Measurements from ENCODE around the gene DAZL. TPM values are rescaled to one million over a fixed set of nuclear protein-coding genes. Genes with fewer than 3 reads are reported as not detected.

DAZL gene
- total RNA-seq, 2 donors from 2014 or later: not detected

DNA sequence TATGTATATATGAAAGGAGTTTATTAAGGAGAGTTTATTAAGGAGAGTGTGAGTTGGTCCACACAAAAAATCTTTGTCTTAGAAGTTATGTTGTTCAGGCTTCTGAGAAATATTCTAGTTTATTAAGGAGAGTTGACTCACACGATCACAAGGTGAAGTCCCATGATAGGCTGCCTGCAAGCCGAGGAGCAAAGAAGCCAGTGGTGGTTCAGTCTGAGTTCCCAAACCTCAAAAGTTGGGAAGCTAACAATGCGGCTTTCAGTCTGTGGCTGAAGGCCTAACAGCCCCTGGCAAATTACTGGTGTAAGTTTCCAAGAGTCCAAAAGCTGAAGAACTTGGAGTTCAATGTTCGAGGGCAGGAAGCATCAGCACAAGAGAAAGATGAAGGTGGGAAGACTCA lies 42.4 kb upstream of the DAZL start:
- no peak overlapping the region for H3K27ac Mint-ChIP-seq
- H3K4me3 Mint-ChIP-seq: no peak overlapping the region
- Histone ChIP-seq H3K27me3 (ENCODE audit: control insufficient read depth, insufficient read depth, low read length, poor library complexity, severe bottlenecking) (no peaks in the 10 kb centered on the region), H3K36me3 (ENCODE audit: control insufficient read depth, insufficient read depth, low read length) (no peaks in the 10 kb centered on the region), H3K27ac (ENCODE audit: low read depth, low read length) (no peak overlapping the region), H3K4me3 (ENCODE audit: low read length) (no peak overlapping the region), H3K9ac (ENCODE audit: extremely low read depth, low read length, poor library complexity, severe bottlenecking) (no peak overlapping the region), H3K4me1 (ENCODE audit: control insufficient read depth, insufficient read depth, low read length) (no peaks in the 10 kb centered on the region), H3K9me3 (ENCODE audit: control insufficient read depth, low read length) (no peaks in the 10 kb centered on the region)
- H3K4me1 Mint-ChIP-seq: no peaks in the 10 kb centered on the region
- no peaks in the 10 kb centered on the region for H3K9me3 Mint-ChIP-seq
- TF ChIP-seq, protein P1, sequence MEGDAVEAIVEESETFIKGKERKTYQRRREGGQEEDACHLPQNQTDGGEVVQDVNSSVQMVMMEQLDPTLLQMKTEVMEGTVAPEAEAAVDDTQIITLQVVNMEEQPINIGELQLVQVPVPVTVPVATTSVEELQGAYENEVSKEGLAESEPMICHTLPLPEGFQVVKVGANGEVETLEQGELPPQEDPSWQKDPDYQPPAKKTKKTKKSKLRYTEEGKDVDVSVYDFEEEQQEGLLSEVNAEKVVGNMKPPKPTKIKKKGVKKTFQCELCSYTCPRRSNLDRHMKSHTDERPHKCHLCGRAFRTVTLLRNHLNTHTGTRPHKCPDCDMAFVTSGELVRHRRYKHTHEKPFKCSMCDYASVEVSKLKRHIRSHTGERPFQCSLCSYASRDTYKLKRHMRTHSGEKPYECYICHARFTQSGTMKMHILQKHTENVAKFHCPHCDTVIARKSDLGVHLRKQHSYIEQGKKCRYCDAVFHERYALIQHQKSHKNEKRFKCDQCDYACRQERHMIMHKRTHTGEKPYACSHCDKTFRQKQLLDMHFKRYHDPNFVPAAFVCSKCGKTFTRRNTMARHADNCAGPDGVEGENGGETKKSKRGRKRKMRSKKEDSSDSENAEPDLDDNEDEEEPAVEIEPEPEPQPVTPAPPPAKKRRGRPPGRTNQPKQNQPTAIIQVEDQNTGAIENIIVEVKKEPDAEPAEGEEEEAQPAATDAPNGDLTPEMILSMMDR (conservative IDR thresholded peaks at IDR 0.05): no peak
- WGBS, 2 experiments (ENCODE audit: insufficient coverage in 1 of 2, insufficient read length in 1 of 2): 86 to 95% methylated on average over 4 of the region's 4 CpGs
- H3K27me3 Mint-ChIP-seq (ENCODE audit: insufficient read depth): no peaks in the 10 kb centered on the region
- no peak for DNase-seq
- H3K36me3 Mint-ChIP-seq (ENCODE audit: low read depth): no peaks in the 10 kb centered on the region

DNA sequence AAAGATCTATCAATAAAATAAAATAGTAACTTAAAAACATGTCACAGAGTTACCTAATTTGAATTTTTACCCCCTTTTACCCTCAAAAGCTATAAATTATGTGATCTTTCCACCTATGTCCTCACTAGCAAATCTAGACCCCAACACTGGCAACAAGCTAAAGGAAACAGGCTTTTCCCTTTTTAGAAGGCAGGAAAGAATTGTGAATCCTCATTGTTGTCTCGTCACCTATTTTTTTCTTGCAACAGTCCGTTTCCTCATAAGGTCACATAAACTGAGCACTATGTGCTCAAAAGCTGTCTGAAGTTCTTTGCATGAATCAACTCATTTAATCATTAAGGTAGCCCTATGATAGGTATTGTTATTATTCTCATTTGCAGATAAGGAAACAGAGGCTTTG lies 34.6 kb upstream of the DAZL start:
- Histone ChIP-seq H3K27ac (ENCODE audit: low read depth, low read length) (no peak overlapping the region), H3K4me1 (ENCODE audit: control insufficient read depth, insufficient read depth, low read length) (no peaks in the 10 kb centered on the region), H3K9me3 (ENCODE audit: control insufficient read depth, low read length) (no peaks in the 10 kb centered on the region), H3K36me3 (ENCODE audit: control insufficient read depth, insufficient read depth, low read length) (no peaks in the 10 kb centered on the region), H3K9ac (ENCODE audit: extremely low read depth, low read length, poor library complexity, severe bottlenecking) (no peak overlapping the region), H3K27me3 (ENCODE audit: control insufficient read depth, insufficient read depth, low read length, poor library complexity, severe bottlenecking) (no peaks in the 10 kb centered on the region), H3K4me3 (ENCODE audit: low read length) (no peak overlapping the region)
- no peak for DNase-seq
- H3K4me3 Mint-ChIP-seq: no peak overlapping the region
- peaks cover 1% of the 10 kb centered on the region for H3K27me3 Mint-ChIP-seq (ENCODE audit: insufficient read depth)
- no peaks in the 10 kb centered on the region for H3K9me3 Mint-ChIP-seq
- H3K36me3 Mint-ChIP-seq (ENCODE audit: low read depth): no peaks in the 10 kb centered on the region
- TF ChIP-seq, protein P1 (conservative IDR thresholded peaks at IDR 0.05): no peak
- no peaks in the 10 kb centered on the region for H3K4me1 Mint-ChIP-seq
- H3K27ac Mint-ChIP-seq: no peak overlapping the region
- WGBS, 2 experiments (ENCODE audit: insufficient coverage in 1 of 2, insufficient read length in 1 of 2): 92 to 94% methylated on average over 2 of the region's 2 CpGs

DNA sequence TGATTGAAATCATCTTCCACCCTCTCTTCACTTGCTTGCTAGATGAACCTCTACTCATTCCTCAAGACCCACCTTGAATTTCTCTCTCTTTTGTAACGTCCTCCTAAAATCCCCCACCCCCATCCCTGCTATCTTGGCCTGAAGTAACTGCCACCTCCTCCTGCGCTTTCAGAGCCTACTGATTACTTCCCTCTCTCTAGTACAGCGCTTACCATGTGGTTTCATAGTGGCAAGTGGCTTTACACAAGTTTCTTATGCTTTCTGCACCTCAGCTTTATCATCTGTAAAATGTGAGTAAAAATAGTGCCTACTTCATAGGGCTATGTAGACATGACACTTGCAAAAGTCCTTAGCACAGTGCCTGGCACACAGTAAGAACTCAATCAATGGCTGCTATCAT lies 28.7 kb upstream of the DAZL start:
- H3K4me1 ChIP-seq (ENCODE audit: control insufficient read depth, insufficient read depth, low read length): no peaks in the 10 kb centered on the region
- no peak overlapping the region for H3K27ac ChIP-seq (ENCODE audit: low read depth, low read length)
- 92 to 93% methylated on average over 3 of the region's 3 CpGs for WGBS, 2 experiments (ENCODE audit: insufficient coverage in 1 of 2, insufficient read length in 1 of 2)
- TF ChIP-seq, protein P1 (conservative IDR thresholded peaks at IDR 0.05): no peak
- H3K9me3 Mint-ChIP-seq: no peaks in the 10 kb centered on the region
- no peak overlapping the region for H3K4me3 Mint-ChIP-seq
- H3K9me3 ChIP-seq (ENCODE audit: control insufficient read depth, low read length): no peaks in the 10 kb centered on the region
- no peak for DNase-seq
- no peaks in the 10 kb centered on the region for H3K4me1 Mint-ChIP-seq
- no peaks in the 10 kb centered on the region for H3K36me3 Mint-ChIP-seq (ENCODE audit: low read depth)
- no peak overlapping the region for H3K27ac Mint-ChIP-seq
- H3K4me3 ChIP-seq (ENCODE audit: low read length): no peak overlapping the region
- peaks cover 2% of the 10 kb centered on the region for H3K27me3 Mint-ChIP-seq (ENCODE audit: insufficient read depth)
- H3K36me3 ChIP-seq (ENCODE audit: control insufficient read depth, insufficient read depth, low read length): no peaks in the 10 kb centered on the region
- no peak overlapping the region for H3K9ac ChIP-seq (ENCODE audit: extremely low read depth, low read length, poor library complexity, severe bottlenecking)
- H3K27me3 ChIP-seq (ENCODE audit: control insufficient read depth, insufficient read depth, low read length, poor library complexity, severe bottlenecking): no peaks in the 10 kb centered on the region
